ENCODE data around the gene TSPAN17. TPM values are rescaled to one million over a fixed set of nuclear protein-coding genes. Genes with fewer than 3 reads are reported as not detected.

The TSPAN17 gene
- polyA plus RNA-seq, 3 donors: 22.2 to 27.7 (median 24.1) TPM

- Histone ChIP-seq H3K79me2 (ENCODE audit: insufficient read depth, low read length) (no peaks in the 10 kb centered on the region), H3K4me1 (ENCODE audit: control insufficient read depth in 1 of 2, insufficient read depth in 2 of 2, low read length in 2 of 2) (peaks cover 22 to 28% of the 10 kb centered on the region in 2 donors), H2AFZ (ENCODE audit: insufficient read depth, low read depth, low read length, poor library complexity, severe bottlenecking) (no peak overlapping the region), H3K27me3 (ENCODE audit: control insufficient read depth in 2 of 2, insufficient read depth in 2 of 2, low read length in 2 of 2) (no peaks in the 10 kb centered on the region), H3K9me3 (replicated peaks in 1 of 2; ENCODE audit: control insufficient read depth in 1 of 2, insufficient read depth in 1 of 2, low read length in 2 of 2) (no peaks in the 10 kb centered on the region), H3K4me3 (replicated peaks in 1 of 3; ENCODE audit: low read depth in 2 of 3, low read length in 3 of 3) (no peak overlapping the region), H3K9ac (ENCODE audit: insufficient read depth, low read length, poor library complexity, severe bottlenecking) (no peak overlapping the region), H4K20me1 (ENCODE audit: insufficient read depth, low read length) (peaks cover 21% of the 10 kb centered on the region), H3K27ac (ENCODE audit: low read depth in 1 of 2, low read length in 2 of 2) (no peak overlapping the region), H3K4me2 (replicated peaks; ENCODE audit: extremely low read depth, low read length, poor library complexity, severe bottlenecking) (no peak overlapping the region), H3K36me3 (replicated peaks in 1 of 2; ENCODE audit: control insufficient read depth in 1 of 2, insufficient read depth in 2 of 2, low read length in 2 of 2) (peaks cover 5 to 21% of the 10 kb centered on the region in 2 donors)
- Mint-ChIP-seq H3K4me1 (peaks cover 32% of the 10 kb centered on the region), H3K27me3 (ENCODE audit: low read depth in 3 of 3) (peaks cover 0 to 6% (median 2%) of the 10 kb centered on the region in 3 donors), H3K9me3 (peaks cover 0 to 3% (median 0%) of the 10 kb centered on the region in 7 donors), H3K36me3 (peaks cover 21 to 23% of the 10 kb centered on the region in 2 donors), H3K4me3 (no peak overlapping the region), H3K27ac (peak overlapping the region in 1 of 7 donors; percentile 43)
- intact Hi-C loops (cut with micrococcal nuclease): loop anchor here in 1 of 2 donors (10.0 kb wide), 1 partner anchor 916 kb away; no protein-coding TSS in a partner anchor
- WGBS (ENCODE audit: insufficient coverage): 86% methylated on average over 8 of the region's 8 CpGs
- no peak for DNase-seq
- no peak for TF ChIP-seq CTCF (IDR thresholded peaks at IDR 0.05)
These were observed 3.1 kb downstream of the TSPAN17 start for GRCh38 chr5:176650354-176650884.

- H3K79me2 ChIP-seq (ENCODE audit: insufficient read depth, low read length): no peaks in the 10 kb centered on the region
- no peak overlapping the region for H3K9ac ChIP-seq (ENCODE audit: insufficient read depth, low read length, poor library complexity, severe bottlenecking)
- 98% methylated on average over 11 of the region's 17 CpGs for WGBS (ENCODE audit: insufficient coverage)
- no peaks in the 10 kb centered on the region for H3K9me3 ChIP-seq (replicated peaks in 1 of 2; ENCODE audit: control insufficient read depth in 1 of 2, insufficient read depth in 1 of 2, low read length in 2 of 2)
- no peak for DNase-seq
- peaks cover 21% of the 10 kb centered on the region for H4K20me1 ChIP-seq (ENCODE audit: insufficient read depth, low read length)
- peaks cover 26% of the 10 kb centered on the region for H3K4me1 Mint-ChIP-seq
- H2AFZ ChIP-seq (ENCODE audit: insufficient read depth, low read depth, low read length, poor library complexity, severe bottlenecking): no peak overlapping the region
- no peak overlapping the region for H3K4me2 ChIP-seq (replicated peaks; ENCODE audit: extremely low read depth, low read length, poor library complexity, severe bottlenecking)
- no peak for TF ChIP-seq CTCF (IDR thresholded peaks at IDR 0.05)
- H3K4me3 Mint-ChIP-seq: no peak overlapping the region
- peaks cover 0 to 2% (median 0%) of the 10 kb centered on the region in 7 donors for H3K9me3 Mint-ChIP-seq
- no peak overlapping the region for H3K4me3 ChIP-seq (replicated peaks in 1 of 3; ENCODE audit: low read depth in 2 of 3, low read length in 3 of 3)
- H3K27me3 Mint-ChIP-seq (ENCODE audit: low read depth in 3 of 3): peaks cover 0 to 4% (median 2%) of the 10 kb centered on the region in 3 donors
- peaks cover 7 to 28% of the 10 kb centered on the region in 2 donors for H3K36me3 ChIP-seq (replicated peaks in 1 of 2; ENCODE audit: control insufficient read depth in 1 of 2, insufficient read depth in 2 of 2, low read length in 2 of 2)
- H3K27me3 ChIP-seq (ENCODE audit: control insufficient read depth in 2 of 2, insufficient read depth in 2 of 2, low read length in 2 of 2): no peaks in the 10 kb centered on the region
- peaks cover 21 to 25% of the 10 kb centered on the region in 2 donors for H3K4me1 ChIP-seq (ENCODE audit: control insufficient read depth in 1 of 2, insufficient read depth in 2 of 2, low read length in 2 of 2)
- H3K27ac ChIP-seq (ENCODE audit: low read depth in 1 of 2, low read length in 2 of 2): no peak overlapping the region
- intact Hi-C loops (cut with micrococcal nuclease): loop anchor here in 1 of 2 donors (10.0 kb wide), 1 partner anchor 917 kb away; no protein-coding TSS in a partner anchor
- no peak overlapping the region for H3K27ac Mint-ChIP-seq
- peaks cover 29 to 31% of the 10 kb centered on the region in 2 donors for H3K36me3 Mint-ChIP-seq
These were observed 4.2 kb downstream of the TSPAN17 start for GRCh38 chr5:176651472-176651980.

All from CD14-positive monocyte (primary cell).